Stimulated activated CD4-positive, alpha-beta T cell treated with anti-CD3 and anti-CD28 coated beads, Interleukin-4, amount 100 ng/mL, for 1 hour (primary cell): ENCODE data around the gene GGT7.
"Not testable (repeated sequence)": the region's sequence is repeated elsewhere in the genome, so short reads cannot be mapped to it uniquely, and the experiment has no call there.

ENCODE experiments used
- DNase-seq: peaks from one replicate; pipeline ENCODE4 v3.0.0-alpha.2; 2020

The GGT7 gene, protein sequence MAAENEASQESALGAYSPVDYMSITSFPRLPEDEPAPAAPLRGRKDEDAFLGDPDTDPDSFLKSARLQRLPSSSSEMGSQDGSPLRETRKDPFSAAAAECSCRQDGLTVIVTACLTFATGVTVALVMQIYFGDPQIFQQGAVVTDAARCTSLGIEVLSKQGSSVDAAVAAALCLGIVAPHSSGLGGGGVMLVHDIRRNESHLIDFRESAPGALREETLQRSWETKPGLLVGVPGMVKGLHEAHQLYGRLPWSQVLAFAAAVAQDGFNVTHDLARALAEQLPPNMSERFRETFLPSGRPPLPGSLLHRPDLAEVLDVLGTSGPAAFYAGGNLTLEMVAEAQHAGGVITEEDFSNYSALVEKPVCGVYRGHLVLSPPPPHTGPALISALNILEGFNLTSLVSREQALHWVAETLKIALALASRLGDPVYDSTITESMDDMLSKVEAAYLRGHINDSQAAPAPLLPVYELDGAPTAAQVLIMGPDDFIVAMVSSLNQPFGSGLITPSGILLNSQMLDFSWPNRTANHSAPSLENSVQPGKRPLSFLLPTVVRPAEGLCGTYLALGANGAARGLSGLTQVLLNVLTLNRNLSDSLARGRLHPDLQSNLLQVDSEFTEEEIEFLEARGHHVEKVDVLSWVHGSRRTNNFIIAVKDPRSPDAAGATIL

DNA sequence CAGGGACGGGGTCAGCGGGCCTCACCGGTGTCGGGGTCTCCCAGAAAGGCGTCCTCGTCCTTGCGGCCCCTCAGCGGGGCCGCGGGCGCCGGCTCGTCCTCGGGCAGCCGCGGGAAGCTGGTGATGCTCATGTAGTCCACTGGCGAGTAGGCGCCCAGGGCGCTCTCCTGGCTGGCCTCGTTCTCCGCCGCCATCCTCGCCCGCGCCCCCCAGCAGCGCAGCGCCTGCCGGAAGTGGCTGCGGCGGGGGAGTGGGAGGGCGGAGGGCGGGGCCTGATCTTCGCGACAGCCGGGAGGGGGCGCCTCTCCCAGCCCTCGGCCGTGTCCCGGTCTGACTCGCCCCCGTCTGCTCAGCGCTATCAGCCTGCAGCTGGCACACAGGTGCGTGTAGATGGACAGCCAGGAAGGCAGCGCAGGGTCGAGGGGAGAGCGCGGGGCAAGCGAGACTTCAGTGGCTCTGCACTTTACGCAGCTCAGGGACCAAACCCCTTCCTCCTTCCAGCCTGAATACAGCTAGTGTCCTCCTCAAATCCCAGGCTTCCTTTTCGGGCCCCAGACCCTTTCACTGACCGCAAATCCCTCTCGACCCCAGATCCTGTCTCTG, at the start of gene GGT7:
Gene GGT7 (minus strand): TSS at position 235 of the 603 bp plus-strand sequence. CDS start 41 bp downstream, at position 194.
- DNase-seq: peak; percentile 90

DNA sequence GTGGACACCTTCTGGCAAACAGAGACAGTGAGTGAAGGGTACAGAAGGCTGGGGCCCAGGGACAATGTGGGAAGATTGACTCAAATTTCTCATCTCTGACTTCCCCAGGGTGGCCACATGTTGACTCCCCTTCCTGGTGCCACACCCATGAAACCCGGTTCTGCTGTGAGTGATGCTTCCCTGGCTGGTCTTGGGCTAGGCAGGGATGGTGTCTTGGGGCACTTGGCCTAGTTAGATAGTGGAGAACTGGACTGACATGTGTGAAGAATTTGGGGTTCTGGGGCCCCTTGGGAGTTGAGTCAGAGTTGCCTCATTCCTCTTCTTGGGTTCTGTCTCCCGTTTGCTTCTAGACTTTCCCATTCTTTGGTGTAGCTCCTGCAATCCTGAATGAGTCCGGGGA, 48.8 kb upstream of the GGT7 start:
- no peak for DNase-seq

DNA sequence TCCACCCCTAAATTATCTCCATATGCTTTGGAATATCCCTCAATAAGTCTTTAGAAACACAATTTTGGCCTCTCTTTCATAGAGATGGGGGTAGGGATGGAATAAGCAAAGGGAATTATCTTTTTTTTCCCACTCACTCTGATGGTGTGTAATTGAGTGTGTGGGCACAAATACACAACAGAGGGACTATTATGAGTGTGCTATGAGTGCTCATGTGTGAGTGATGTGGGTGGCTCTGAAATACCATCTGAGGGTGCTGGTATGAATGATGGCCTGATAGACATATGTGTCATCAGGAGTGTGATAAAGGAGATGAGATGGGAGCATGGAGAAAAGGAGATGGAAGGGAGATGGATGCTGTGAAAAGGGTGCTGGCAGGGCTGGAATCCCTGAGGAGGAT, 47.4 kb upstream of the GGT7 start:
- DNase-seq: no peak

DNA sequence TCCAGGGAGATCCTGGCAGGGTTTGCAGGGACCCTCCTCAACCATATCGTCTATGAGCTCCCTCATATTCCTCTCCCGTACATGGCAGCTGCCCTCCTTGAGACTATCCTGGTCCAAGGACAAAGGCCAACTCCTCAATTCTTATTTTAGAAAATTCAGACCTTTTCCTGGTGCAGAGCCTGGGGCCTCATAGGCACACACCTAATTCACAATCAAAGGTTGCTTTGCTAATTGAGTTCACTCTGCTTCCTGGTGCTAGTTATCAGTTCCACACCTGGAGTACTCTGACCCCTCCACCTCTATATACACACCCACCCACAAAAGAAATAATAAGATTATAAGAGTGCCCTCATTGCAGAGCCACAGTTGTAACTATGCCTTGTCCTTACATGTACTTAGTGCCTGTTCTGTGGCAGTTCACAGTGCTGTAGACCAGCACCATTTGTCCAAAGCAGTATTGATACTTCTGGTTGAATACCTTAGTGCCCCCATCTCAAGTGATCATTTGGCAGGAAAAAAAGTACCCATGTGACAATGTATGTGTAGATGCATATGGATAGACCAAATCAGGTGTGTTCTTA, 44.2 kb upstream of the GGT7 start:
- DNase-seq: no peak

DNA sequence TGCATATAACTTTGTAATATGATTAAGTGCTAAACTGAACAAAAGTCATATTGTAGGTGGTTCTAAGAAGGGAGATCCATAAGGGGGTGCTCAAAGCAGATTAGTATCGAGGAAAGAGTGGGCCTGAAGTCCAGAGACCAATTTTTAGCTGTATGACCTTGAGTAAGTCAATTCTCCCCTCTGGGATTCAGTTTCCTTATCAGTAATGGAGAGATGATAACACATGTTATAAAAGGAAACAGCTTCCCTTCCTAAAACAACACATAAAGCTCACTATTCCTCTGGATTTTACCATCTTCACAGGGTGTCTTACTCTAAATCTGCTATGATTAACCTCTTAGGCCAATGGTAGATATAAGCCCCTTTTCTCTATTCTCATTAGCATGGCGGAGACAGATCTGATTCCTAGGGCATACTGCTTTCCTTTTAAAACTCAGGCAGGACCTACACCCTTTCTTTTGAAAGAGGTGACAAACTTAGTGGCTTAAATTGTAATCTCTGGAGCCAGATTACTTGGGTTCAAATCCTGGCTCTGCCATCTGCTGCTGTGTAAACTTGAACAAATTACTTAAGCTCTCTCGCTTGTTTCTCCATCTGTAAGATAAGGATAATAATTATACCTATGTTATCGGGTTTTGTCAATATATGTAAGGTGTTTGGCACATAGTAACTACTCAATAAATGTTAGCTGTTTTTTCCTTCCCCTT, 43.2 kb upstream of the GGT7 start:
- no peak for DNase-seq

DNA sequence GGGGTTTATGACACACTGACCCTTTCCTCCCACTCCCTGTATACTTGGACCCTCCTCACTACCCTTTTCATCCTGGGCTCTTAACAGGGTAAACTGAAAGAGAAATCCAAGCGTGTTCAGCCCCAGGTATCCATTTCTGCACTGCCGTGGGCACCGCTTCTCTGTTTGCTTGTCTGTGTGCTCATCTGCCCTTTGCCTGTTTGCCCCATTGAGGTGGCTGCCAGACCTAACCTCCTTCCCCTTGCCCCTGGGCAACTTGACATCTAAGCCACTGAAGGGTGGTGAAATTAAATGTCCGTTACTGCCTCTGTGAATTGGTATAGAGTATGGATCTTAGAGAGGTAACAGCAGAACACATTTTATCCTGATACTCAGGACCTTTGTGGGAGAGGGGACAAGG, 42.5 kb upstream of the GGT7 start:
- DNase-seq: no peak

DNA sequence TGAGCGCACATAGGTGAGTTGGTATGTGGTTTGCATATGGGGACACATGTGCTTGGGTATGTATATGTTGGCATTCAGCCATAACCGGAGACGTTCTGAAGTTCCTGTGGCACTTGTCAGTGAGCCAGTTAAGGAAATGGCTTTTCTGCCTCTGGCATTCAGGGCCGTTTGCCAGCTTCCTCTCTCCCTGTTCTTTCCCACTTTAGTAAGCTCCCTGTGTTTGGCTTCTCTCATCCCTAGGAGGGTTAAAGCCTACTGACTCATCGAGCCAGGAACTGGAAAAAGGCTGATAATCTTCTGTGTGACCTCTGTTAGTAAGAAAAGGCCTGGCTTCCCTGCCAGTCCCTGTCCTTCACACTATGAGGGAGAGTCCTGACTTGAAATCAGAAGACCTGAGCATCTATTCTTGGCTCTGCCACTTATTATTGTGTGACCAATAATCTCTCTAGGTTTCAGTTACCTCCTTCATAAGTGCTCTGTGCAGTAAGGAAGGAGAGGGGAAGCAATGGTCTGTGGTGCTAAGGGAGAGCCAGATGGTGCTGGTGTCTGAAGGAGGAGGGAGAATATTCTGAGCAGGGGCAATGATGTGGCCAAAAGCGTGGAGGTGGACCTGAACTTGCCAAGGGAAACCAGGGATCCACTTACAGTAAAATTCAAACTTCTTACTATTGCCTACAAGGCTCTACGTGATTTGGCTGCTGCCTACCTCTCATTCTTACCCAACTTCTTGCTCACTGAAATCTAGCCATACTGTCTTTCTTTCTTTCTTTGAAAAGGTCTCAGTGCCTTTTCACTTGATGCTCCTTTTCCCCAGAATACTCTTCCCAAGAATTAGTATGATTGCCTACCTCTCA, 35.2 kb upstream of the GGT7 start:
- DNase-seq: no peak

DNA sequence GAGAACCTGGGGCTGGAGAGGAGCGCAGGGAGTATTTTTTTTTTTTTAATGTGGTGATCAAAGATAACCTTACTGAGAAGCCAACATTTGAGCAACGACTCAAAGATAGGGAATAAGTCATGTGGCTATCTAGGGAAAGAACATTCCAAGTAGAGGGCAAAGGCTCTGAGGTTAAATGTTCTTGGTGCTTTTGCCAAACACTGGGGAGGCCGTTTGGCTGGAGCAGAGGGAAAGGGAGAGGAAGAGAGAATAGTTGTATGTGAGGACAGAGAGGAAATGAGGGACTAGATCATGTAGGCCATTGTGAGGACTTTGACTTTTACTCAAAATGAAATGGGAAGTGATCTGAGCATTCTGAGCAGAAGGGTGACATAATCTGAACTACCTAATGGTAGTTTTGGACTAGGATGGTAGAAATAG, 31.6 kb upstream of the GGT7 start:
- DNase-seq: no peak

DNA sequence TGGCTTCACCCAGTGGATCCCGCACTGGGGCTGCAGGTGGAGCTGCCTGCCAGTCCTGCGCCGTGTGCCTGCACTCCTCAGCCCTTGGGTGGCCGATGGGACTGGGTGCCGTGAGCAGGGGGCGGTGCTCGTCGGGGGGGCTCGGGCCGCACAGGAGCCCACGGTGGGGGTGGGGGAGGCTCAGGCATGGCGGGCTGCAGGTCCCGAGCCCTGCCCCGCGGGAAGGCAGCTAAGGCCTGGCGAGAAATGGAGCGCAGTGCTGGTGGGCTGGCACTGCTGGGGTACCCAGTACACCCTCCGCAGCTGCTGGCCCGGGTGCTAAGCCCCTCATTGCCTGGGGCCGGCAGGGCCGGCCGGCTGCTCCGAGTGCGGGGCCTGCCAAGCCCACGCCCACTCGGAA, 26.1 kb upstream of the GGT7 start:
- not testable (repeated sequence) for DNase-seq

DNA sequence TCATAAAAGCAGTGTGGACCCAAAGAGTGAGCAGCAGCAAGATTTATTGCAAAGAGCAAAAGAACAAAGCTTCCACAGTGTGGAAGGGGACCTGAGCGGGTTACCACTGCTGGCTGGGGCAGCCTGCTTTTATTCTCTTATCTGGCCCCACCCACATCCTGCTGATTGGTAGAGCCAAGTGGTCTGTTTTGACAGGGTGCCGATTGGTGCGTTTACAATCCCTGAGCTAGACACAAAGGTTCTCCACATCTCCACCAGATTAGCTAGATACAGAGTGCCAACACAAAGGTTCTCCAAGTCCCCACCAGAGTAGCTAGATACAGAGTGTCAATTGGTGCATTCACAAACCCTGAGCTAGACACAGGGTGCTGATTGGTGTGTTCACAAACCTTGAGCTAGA, 25.5 kb upstream of the GGT7 start:
- DNase-seq: not testable (repeated sequence)

DNA sequence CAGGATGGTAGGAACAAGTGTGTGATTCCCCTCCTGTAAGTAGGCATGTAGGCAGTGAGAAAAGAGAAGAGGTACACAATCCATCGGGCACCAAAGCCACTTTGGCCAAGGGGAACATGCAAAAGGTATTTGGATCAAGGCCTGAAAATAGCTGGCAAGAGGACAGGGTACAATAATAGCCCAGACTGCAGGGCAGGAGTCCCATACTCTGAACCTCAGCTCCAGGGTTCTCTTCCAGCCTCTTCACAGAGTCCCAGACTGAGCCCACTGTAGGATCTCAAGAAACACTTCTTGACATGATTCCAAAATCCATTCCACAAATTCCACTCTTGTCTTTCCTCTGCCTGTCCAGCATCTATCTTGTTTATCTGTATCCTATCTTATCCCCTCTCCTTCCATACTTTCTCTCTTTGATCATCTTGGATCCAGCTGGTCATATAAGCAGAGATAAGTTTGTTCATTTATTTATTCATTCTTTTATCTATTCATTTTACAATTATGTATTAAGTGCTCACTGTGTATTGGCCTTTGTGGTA, 23.5 kb upstream of the GGT7 start:
- no peak for DNase-seq

DNA sequence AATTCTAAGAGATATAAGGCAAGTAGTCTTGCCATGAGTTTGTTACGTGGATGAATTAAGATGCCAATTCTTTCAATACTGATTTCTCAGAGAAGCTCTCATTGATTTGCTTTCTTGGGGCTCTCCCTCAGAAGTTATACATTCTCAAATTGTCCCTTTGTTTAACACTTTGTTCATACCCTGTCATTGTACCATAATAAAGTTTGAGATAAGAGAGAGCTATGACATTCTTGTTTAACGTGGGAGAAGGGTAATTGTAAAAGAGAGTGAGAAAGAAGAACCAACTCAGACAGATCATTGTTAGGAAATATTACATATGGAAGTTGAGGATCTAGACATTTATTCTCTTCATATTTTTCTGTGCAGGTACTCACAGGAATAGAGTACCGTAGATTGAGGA, 22.8 kb upstream of the GGT7 start:
- DNase-seq: no peak

DNA sequence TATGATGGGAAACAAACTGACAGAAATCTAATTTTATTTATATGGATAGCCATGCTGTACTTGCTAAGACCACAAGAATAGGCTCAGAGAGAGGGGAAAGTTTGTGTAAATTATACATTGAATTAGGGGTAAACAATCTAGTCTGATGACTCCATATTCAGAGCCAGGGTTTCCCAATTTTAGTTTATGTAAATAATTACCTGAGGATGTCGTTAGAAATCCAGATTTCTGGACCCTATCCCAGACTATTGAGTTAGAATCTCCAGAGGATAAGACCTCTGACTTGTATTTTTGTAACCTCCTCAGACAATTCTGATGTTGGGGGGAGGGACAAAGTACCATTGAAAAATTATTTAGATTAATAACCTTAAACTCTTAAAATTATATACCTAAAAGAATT, 22.1 kb upstream of the GGT7 start:
- DNase-seq: no peak

DNA sequence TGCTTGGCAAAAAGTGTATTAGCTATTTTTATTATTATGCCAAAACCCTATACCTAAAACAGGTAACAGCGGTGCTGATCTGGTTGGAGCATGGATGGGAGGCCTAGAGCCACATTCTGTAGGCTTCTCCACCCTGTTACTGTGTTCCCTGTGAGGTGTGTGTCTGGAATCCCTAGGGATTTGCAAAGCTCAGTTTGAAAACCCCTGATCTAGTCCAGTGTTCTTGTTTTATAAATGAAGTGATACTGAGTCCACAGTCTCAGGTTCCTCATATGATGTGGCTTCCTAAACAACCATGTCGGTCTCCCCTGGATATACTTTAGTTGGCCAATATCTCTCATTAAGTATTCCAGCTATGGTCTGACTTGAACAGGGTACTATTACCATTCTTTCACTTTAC, 20.0 kb upstream of the GGT7 start:
- DNase-seq: no peak

DNA sequence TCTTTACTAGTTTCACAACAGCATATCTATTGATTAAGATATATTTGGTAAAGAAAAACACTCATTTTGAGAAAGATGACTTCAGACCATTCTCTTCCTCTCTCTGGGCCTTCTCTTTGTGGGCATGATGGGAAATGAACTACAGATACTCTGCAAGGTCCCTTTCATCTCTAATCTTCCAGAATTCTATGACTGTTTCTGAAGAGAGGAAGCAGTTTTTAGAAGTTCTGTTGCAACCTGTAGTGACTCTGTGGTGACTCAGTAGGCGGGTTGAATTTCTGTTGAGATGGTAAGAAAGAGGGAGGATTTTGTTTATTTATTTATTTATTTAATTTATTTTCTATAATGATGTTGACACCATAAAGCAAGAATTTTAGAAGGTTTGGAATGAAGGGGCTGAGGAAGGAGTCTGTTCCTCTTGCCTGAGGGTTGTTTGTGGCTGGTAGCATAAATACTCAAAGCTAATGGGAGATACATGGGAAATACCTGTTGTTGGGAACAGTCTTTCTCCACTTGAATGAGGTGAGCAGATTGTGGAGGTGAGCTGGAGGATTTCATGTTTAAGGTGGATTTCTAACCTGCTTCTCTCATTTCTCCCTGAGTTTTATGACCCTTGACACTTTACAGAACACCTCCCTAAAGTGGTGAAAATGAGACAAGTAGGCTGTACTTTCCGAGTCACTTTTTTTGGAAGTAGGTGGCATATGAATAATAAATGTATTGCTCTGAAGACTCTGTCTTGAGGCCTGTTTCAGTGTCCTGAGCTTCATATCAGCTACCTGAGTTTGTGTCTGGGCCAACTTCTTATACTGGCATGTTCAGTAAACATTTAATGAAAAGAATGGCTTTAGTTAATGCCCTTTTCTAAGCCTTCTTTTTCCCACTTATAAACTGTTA, 18.8 kb upstream of the GGT7 start:
- peak; percentile 13 for DNase-seq

DNA sequence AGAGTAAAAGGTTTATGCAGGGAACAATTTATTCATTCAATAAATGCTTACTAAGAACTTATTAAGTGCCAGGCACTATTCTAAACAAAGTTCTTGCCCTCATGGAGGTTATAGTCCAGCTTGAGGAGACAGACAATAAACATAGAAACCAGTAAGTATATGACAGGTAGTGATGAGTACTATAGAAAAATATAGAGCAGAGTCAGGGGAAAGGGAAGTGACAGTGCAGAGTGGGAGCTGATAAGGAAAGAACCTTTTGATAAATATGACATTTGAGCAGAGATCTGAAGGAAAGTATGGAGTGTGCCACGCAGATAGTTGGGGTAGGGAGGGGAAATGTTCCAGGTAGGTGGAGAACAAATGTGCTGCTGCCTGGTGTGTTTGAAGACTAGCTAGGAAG, 15.8 kb upstream of the GGT7 start:
- no peak for DNase-seq

DNA sequence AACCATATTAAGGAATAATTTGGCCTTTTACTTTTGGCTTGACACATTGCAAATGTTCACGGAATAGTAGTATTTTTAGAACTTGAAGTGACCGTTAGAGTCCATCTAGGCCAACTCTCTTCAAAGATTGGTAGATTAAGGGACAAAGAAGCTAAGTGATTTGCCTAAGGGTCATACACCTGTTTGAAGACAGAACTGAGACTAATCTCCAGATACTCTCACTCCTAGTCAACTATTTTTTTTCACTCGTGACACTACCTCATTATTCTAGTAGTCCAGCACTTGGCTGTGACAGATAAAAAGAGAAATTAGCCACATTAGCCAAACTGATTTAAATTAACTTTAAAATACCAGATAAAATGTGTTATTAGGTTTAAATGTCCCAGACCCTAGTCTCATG, 14.4 kb upstream of the GGT7 start:
- no peak for DNase-seq

DNA sequence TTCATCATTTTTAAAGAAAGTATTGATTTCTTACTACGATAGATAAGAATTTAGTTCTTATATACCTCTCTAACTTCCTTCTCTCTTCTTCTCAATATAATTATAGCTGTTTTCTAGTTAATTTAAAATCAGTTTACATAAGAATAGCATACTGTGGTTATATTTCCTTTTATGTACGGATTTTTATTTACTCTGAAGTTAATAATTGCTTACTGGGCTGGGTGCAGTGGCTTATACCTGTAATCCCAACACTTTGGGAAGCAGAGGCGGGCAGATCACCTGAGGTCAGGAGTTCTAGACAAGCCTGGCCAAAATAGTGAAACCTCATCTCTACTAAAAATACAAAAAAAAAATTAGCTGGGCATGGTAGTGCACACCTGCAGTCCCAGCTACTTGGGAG, 13.5 kb upstream of the GGT7 start:
- DNase-seq: no peak

DNA sequence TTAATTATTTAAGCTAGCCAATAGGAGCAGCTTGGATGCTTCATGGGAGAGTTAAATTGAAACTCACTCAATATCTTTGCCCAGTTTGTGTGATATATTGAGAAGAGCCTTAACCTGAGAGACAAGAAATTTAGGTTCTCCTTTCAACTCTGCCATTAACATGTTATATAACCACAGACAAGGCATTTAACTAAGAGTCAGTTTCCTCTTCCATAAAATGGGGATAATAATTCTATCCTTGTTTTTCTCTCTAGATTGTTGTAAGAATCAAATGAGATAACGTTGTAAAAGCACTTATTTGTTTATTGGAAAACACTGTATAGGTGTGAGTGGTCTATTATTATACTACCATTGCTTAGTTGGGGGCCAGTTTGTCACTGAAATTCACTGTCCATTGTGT, 11.6 kb upstream of the GGT7 start:
- DNase-seq: no peak

DNA sequence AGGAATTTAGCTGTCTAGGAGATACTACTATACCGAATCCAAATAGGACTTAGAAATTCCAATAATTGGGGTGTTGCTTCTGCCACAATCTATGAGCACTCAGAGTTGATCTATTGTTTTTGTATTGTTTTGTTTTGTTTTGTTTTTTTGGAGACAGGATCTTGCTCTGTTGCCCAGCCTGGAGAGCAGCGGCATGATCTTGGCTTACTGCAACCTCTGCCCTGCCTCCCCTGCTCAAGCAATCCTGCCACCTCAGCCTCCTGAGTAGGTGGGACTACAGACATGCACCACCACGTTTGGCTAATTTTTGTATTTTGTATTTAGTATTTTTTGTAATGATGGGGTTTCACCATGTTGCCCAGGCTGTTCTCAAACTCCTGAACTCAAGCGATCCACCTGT, 11.2 kb upstream of the GGT7 start:
- no peak for DNase-seq
